ENCODE data around the gene SCD5.

The SCD5 gene

GRCh38 chr4:82661181-82661992 lies 137.2 kb downstream of the SCD5 start:
- H3K4me3 ChIP-seq (ENCODE audit: low read depth, low read length), result no peak overlapping the region
- TF ChIP-seq CTCF (IDR thresholded peaks at IDR 0.05; ENCODE audit: low read depth, low read length), result no peak

DNA sequence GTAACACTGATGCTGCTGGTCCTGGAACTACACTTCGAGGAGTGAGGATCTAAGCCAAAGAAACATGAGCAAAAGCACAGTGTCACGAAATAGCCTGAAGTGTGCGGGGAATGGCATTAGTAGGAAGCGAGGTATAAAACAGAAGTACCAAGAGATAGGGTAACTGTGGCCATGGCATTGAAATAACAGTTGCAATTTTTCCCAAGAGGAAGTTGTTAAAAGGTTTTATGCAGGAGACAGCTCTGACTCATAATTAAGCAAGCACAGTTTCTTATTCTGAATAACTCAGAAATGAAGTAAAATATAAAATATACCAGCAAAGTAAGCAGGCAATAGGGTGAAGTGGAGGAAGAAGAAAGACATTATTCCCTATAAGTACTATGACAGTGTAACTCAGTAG lies 146.5 kb downstream of the SCD5 start:
- no peak overlapping the region for H3K4me3 ChIP-seq (ENCODE audit: low read depth, low read length)
- TF ChIP-seq CTCF (IDR thresholded peaks at IDR 0.05; ENCODE audit: low read depth, low read length), result no peak

DNA sequence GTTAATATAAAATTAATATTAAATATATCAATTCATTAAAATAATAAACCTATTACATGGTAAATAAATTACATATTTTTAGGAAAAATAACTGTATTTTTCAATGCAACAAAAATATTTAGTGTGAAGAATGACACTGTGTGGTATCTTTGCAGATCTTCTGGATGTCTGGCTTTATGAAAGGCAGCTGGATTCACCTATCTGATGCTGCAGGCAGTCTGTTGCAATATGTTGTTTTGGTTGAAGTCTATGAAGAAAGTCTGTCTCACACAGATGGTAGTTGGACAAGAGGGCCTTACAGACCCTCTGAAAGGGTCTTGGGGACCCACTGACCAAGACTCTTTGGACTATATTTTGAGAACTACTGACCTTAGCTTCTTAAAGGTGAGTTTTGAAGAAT lies 147.7 kb downstream of the SCD5 start:
- H3K4me3 ChIP-seq (ENCODE audit: low read depth, low read length), result no peak overlapping the region
- no peak for TF ChIP-seq CTCF (IDR thresholded peaks at IDR 0.05; ENCODE audit: low read depth, low read length)

GRCh38 chr4:82648356-82648755 lies 150.2 kb downstream of the SCD5 start:
- TF ChIP-seq CTCF (IDR thresholded peaks at IDR 0.05; ENCODE audit: low read depth, low read length), result no peak
- H3K4me3 ChIP-seq (ENCODE audit: low read depth, low read length), result no peak overlapping the region

GRCh38 chr4:82645936-82646565 lies 152.5 kb downstream of the SCD5 start:
- TF ChIP-seq CTCF (IDR thresholded peaks at IDR 0.05; ENCODE audit: low read depth, low read length), result no peak
- H3K4me3 ChIP-seq (ENCODE audit: low read depth, low read length), result no peak overlapping the region

DNA sequence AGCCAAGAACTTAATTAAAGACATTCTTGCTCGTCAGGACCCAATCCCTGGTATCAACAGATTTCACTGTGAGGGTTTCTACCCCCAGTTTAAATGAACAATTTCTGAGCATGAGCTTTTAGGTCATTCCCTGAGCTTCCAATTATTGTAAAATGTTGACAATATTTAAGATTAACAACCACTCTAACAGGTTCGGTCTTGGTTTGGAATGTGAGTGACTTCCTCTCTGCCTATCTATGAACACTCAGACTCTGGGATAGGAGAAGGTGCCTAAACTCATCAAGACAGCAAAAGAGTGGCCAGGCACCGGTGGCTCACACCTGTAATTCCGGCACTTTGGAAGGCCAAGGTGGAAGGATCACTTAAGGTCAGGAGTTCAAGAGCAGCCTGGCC lies 153.9 kb downstream of the SCD5 start:
- TF ChIP-seq CTCF (IDR thresholded peaks at IDR 0.05; ENCODE audit: low read depth, low read length), result no peak

DNA sequence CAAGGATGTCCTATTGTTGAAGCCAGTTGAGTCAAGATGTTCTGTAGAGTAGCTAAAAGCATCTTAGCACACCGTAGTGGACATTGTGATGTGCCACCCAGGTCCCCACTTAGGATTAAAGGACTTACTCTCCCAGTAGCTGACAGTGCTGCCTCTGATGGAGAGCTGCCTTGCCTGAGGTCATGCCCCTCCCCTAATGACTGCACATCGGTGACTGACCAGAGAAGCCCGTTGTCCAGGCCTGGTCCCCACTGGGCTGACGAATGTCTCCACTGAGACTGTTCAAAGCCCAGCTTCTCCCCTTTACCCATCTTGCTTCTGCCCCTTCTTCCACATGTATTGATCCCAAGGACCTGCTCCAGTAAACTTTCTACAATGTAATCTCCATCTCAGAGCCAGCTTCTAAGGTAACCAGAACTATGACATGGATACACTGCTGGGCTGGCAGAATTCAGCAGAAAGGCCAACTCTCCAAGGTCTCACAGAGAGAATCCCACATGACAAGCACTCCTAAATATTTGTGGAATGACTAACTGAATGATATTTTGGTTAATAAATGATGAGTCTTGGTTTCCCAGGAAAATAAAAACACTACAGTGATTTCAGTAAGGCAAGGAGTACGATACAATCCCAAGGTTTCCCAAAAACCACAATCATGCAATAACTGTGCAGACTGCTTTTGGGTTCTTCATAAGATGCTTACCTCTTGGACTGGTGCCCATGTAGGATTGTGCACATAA lies 154.4 kb downstream of the SCD5 start:
- TF ChIP-seq CTCF (IDR thresholded peaks at IDR 0.05; ENCODE audit: low read depth, low read length), result no peak
- H3K4me3 ChIP-seq (ENCODE audit: low read depth, low read length), result no peak overlapping the region

More for the DNA sequence above, 153.9 kb downstream of the SCD5 start:
- no peak overlapping the region for H3K4me3 ChIP-seq (ENCODE audit: low read depth, low read length)

Data from WI38 (cell line).